BE2C (cell line): ENCODE results near the gene VPS37D.

Experiments used
- DNase-seq: peaks from one replicate; pipeline ENCODE4 v3.0.0-alpha.2; 2020
- H3K27me3 ChIP-seq: fragments of 250-450 bp; sonication (Bioruptor Pico); 2 replicates; pipeline ENCODE4 v1.5.1; 2020; ENCODE audit warnings: mild to moderate bottlenecking
- H3K36me3 ChIP-seq: fragments of 250-450 bp; sonication (Bioruptor Pico); 2 replicates; pipeline ENCODE4 v1.5.1; 2020; ENCODE audit warnings: mild to moderate bottlenecking
- H3K4me1 ChIP-seq: fragments of 250-450 bp; sonication (Bioruptor Pico); 2 replicates; pipeline ENCODE4 v1.5.1; 2020
- H3K4me3 ChIP-seq: 2 replicates; pipeline ENCODE4 v1.5.1; 2011; ENCODE audit warnings: low read depth, low read length
- H3K9me3 ChIP-seq: fragments of 250-450 bp; sonication (Bioruptor Pico); 2 replicates; pipeline ENCODE4 v1.5.1; 2020
- CTCF ChIP-seq: IDR thresholded peaks from 2 replicates; pipeline ENCODE4 v1.5.1; 2012; ENCODE audit warnings: mild to moderate bottlenecking, low read depth, low read length

Gene VPS37D

DNA sequence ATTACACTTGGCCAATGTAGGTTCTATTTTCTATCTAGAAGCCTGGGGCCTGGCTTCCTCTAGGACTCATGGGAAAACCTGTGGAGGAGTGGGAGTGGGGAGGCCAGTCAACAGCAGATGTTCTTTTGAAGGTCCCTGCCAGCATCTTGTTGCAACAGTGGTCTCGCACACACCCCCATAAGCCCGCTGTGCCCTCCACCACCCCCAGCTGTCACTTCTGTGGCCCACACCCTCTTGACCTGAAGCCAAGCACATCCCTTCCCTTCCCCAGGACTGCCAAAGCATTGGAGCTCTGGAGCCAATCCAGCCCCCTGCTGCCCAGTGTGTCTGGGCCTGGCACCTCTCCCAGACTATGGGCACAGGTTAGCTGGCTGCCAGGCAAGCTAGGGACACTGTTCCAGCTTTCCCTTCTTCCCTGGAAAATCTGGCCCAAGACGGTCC lies 53.8 kb downstream of the VPS37D start:
- no peak for TF ChIP-seq CTCF
- no peaks in the 10 kb centered on the region for H3K27me3 ChIP-seq
- peaks cover 5% of the 10 kb centered on the region for H3K4me1 ChIP-seq
- H3K36me3 ChIP-seq: no peaks in the 10 kb centered on the region
- H3K9me3 ChIP-seq: no peaks in the 10 kb centered on the region
- no peak for DNase-seq
- H3K4me3 ChIP-seq: no peak overlapping the region
